ENCODE results near the gene STARD7.

STARD7 gene

DNA sequence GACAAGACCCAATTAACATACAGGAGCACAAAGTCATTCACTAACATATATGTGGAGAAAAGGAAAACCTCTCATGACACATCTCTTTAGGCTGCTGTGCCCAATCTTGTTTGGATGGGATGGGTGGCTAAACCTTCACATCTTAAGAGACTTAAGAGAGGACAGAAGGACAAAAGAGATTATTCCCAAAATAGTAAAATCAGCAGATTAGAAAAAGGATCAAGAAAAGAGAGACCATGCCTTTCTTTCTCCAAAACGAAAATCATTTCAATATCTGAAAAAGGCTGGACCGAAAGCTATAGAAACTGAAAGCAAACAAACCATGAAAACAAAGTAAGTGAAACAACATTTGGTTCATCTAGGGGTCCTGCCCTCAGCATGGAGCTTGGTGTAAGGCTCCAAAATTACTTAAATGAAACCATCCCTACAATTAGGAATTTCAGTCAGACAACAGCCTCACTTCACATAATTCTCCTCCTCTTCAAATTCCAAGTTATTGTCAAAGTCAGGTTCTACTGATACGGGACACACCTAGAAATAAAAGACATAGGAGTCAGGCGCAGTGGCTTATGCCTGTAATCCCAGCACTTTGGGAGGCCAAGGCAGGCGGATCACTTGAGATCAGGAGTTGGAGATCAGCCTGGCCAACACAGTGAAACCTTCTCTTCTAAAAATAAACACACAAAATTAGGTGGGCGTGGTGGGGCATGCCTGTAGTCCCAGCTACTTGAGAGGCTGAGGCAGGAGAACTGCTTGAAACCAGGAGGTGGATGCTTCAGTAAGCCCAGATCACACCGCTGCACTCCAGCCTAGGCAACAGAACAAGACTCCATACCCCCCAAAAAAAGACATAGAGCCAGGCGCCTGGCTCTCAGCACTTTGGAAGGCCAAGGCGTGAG is 5.2 kb downstream of the STARD7 start:
- H3K4me1 Mint-ChIP-seq (ENCODE audit: low read depth in 2 of 2): peaks cover 42 to 79% of the 10 kb centered on the region in 2 donors
- no peaks in the 10 kb centered on the region for H3K27me3 Mint-ChIP-seq
- H3K27ac Mint-ChIP-seq: peak overlapping the region; percentile 96 to 97
- no peak for ATAC-seq (replicated peaks)
- DNase-seq: no peak
- no peaks in the 10 kb centered on the region for H3K9me3 Mint-ChIP-seq
- H3K36me3 Mint-ChIP-seq (ENCODE audit: insufficient read depth): peaks cover 30% of the 10 kb centered on the region
- H3K4me3 Mint-ChIP-seq: peak overlapping the region; percentile 84 to 88

DNA sequence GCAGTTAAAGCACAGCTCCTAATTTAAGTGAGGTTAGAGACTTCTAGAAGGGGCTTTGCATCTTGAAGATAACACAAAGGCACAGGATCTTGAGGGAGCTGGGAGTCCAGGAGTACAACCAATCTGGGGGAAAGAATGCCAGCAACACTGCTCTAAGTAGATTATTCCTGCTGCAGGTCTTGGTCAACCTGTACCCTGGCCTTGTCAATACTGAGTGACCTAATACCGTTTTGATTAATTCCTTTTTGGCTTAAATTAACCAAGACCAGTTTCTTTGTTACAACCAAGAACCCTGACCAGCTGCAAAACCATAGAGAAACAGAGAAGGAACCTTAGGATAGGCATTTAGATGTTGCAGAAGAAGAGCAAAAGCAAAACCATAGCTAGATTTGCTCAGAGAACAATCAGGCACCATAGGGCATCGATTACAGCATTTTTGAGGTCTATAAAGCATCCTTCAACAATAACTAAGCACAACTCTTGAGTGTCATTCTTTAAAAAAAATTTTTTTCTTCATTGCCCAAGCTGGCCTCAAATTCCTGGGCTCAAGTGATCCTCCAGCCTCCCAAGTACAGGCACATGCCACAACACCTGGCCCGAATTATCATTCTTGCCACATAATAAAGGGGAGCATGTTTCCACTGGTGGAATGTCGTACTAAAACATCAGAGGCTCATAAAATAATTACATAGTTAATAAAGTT is 6.3 kb downstream of the STARD7 start:
- no peak for ATAC-seq (replicated peaks)
- H3K9me3 Mint-ChIP-seq: no peaks in the 10 kb centered on the region
- H3K4me3 Mint-ChIP-seq: peak overlapping the region; percentile 84 to 88
- peaks cover 22% of the 10 kb centered on the region for H3K36me3 Mint-ChIP-seq (ENCODE audit: insufficient read depth)
- no peak for DNase-seq
- H3K27me3 Mint-ChIP-seq: no peaks in the 10 kb centered on the region
- H3K4me1 Mint-ChIP-seq (ENCODE audit: low read depth in 2 of 2): peaks cover 38 to 77% of the 10 kb centered on the region in 2 donors
- H3K27ac Mint-ChIP-seq: peak overlapping the region; percentile 96 to 97

DNA sequence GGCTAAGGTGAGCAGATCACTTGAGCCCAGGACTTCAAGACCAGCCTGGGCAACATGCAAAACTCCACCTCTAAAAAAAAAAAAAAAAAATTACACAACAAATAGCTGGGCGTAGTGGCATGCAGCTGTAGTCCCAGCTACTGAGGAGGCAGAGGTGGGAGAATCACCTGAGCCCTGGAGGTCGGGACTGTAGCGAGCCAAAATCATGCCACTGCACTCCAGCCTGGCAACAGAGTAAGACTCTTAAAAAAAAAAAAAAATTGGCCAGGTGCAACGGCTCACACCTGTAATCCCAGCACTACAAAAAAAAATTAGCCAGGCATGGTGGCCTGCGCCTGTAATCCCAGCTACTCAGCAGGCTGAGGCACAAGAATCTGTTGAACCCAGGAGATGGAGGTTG is 7.3 kb downstream of the STARD7 start:
- H3K27me3 Mint-ChIP-seq: no peaks in the 10 kb centered on the region
- ATAC-seq (replicated peaks) (no peak), DNase-seq (no peak)
- H3K27ac Mint-ChIP-seq: peak overlapping the region; percentile 66 to 97
- no peaks in the 10 kb centered on the region for H3K9me3 Mint-ChIP-seq
- peaks cover 19% of the 10 kb centered on the region for H3K36me3 Mint-ChIP-seq (ENCODE audit: insufficient read depth)
- peaks cover 33 to 73% of the 10 kb centered on the region in 2 donors for H3K4me1 Mint-ChIP-seq (ENCODE audit: low read depth in 2 of 2)
- peak overlapping the region in 1 of 2 donors; percentile 88 for H3K4me3 Mint-ChIP-seq

DNA sequence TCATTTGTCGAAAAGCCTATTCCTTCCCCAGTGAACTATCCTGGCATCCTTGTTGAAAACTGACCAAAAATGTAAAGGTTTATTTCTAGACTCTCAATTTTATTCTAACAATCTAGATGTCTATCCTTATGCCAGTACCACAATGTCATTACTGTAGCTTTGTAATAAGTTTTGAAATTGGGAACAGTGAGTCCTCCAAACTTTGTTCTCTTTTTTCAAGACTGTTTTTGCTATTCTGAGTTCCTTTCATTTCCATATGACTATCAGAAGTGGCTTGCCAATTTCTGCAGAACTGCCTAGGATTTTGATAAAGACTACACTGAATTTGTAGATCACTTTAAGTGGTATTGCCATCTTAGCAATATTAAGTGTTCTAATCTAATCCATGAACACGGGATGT is 9.7 kb downstream of the STARD7 start:
- no peak overlapping the region for H3K4me3 Mint-ChIP-seq
- H3K36me3 Mint-ChIP-seq (ENCODE audit: insufficient read depth): peaks cover 28% of the 10 kb centered on the region
- no peak for DNase-seq
- H3K27me3 Mint-ChIP-seq: no peaks in the 10 kb centered on the region
- ATAC-seq (replicated peaks): no peak
- peaks cover 16 to 61% of the 10 kb centered on the region in 2 donors for H3K4me1 Mint-ChIP-seq (ENCODE audit: low read depth in 2 of 2)
- peak overlapping the region in 1 of 2 donors; percentile 20 for H3K27ac Mint-ChIP-seq
- H3K9me3 Mint-ChIP-seq: no peaks in the 10 kb centered on the region

DNA sequence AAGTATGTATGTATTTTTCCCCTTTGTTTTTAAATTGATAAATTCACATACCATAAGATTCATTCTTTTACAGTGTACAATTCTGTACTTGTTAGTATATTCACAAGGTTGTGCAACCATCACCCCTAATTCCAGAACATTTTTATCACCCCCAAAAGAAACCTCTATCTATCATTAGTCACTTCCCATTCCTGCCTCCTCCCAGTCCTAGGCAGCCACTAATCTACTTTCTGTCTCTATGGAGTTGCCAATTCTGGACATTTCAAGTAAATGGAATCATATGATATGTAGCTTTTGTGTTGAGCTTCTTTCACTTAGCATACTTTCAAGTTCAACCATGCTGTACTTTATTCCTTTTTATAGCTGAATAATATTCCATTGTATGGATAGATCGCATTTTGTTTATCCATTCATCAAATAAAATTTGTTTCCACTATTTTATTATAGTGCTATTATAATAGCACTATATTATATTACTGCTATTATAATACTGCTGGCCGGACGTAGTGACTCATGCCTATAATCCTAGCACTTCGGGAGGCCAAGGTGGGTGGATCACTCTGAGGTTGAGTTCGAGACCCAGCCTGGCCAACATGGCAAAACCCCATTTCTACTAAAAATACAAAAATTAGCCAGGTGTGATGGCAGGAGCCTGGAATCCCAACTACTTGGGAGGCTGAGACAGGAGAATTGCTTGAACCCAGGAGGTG is 10.9 kb downstream of the STARD7 start:
- Mint-ChIP-seq H3K4me1 (ENCODE audit: low read depth in 2 of 2) (peaks cover 12 to 57% of the 10 kb centered on the region in 2 donors), H3K27me3 (no peaks in the 10 kb centered on the region), H3K4me3 (no peak overlapping the region), H3K36me3 (ENCODE audit: insufficient read depth) (peaks cover 32% of the 10 kb centered on the region), H3K27ac (no peak overlapping the region), H3K9me3 (no peaks in the 10 kb centered on the region)
- ATAC-seq (replicated peaks) (no peak), DNase-seq (no peak)

DNA sequence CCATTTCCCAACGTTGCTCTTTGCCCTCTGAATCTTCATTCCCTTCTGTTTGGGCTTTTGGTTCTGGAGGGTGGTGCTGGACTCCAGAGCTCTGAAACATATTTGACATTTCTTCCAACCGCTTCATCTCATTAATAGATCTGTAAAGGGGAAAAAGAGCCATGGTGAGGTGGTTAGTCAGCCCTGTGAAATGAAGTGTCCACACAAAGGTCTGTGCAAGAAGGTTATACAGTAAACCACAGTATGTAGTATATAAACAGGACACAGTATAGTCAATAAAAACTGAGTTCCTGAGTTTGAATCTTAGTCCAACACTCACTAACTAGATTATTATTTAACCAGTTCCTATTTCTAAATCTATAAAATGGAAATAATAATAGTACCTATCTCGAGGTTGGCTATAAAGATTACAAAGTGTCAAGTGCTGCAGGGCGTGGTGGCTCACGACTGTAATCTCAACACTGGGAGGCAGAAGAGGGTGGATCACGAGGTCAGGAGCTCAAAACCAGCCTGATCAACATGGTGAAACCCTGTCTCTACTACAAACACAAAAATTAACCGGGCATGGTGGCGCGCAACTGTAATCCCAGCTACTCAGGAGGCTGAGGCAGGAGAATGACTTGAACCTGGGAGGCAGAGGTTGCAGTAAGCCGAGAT is 13.1 kb downstream of the STARD7 start:
- DNase-seq: no peak
- no peak for ATAC-seq (replicated peaks)
- Mint-ChIP-seq H3K4me1 (ENCODE audit: low read depth in 2 of 2) (peaks cover 8 to 44% of the 10 kb centered on the region in 2 donors), H3K36me3 (ENCODE audit: insufficient read depth) (peaks cover 52% of the 10 kb centered on the region), H3K27me3 (no peaks in the 10 kb centered on the region), H3K27ac (peak overlapping the region; percentile 23 to 59), H3K4me3 (no peak overlapping the region), H3K9me3 (no peaks in the 10 kb centered on the region)

DNA sequence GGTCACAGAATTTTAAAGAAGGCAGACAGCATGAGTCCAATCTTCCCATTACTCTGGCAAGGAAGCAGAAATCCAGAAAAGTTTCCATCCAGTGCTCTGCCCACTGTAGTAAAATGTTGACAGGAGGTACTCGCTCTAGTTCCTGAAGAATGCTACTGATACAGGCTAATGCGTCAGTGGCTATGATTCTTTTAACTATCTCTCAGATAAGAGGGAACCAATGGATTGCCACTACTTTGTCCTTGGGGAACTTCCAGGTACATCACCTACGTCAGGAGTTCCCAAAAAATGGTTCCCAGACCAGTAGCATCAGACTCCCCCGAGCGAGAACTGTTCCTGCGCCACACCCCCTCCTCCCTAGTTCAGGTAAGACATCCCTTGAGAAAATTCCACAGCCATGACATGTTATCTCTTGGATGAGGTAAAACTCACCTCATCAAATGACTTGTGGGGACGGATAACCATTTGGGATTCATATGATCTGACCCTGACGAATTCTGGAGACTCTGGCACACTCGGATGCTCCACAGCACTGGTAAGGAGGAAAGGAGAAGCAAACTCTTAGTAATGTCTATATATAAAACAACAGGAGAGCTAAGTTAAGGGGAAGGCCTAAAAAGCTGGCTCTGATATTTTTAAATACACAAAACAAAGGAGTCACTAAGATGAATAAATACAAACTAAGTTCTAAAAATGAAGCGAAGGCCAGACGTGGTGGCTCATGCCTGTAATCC is 16.5 kb downstream of the STARD7 start:
- ATAC-seq (replicated peaks) (no peak), DNase-seq (no peak)
- Mint-ChIP-seq H3K36me3 (ENCODE audit: insufficient read depth) (peaks cover 74% of the 10 kb centered on the region), H3K27me3 (no peaks in the 10 kb centered on the region), H3K27ac (peak overlapping the region in 1 of 2 donors; percentile 85), H3K4me1 (ENCODE audit: low read depth in 2 of 2) (peaks cover 5 to 20% of the 10 kb centered on the region in 2 donors), H3K4me3 (no peak overlapping the region), H3K9me3 (no peaks in the 10 kb centered on the region)

DNA sequence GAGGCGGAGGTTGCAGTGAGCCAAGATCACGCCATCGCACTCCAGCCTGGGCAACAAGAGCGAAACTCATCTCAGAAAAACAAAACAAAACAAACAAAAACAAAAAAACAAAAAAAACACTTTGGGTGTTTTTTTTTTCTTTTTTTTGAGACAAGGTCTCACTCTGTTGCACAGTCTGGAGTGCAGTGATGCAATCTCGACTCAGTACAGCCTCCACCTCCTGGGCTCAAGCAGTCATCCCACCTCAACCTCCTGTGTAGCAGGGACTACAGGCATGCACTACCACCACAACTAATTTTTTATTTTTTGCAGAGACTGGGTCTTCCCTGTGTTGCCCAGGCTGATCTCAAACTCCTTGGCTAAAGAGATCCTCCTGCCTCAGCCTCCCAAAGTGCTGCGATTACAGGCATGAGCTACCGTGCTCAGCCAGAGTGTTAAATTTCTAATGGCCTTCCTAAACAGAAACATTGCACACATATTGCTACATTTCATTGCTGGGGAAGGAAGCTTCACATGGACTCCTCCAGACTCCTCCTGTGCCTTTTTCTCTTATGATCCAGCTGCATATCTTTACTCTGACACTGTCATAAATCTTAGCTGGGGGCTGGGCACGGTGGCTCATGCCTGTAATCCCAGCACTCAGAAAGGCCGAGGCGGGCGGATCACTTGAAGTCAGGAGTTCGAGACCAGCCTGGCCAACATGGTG is 19.7 kb downstream of the STARD7 start:
- ATAC-seq (replicated peaks): no peak
- H3K36me3 Mint-ChIP-seq (ENCODE audit: insufficient read depth): peaks cover 88% of the 10 kb centered on the region
- no peak overlapping the region for H3K4me3 Mint-ChIP-seq
- H3K4me1 Mint-ChIP-seq (ENCODE audit: low read depth in 2 of 2): peaks cover 5 to 8% of the 10 kb centered on the region in 2 donors
- H3K27me3 Mint-ChIP-seq: no peaks in the 10 kb centered on the region
- H3K27ac Mint-ChIP-seq: no peak overlapping the region
- no peaks in the 10 kb centered on the region for H3K9me3 Mint-ChIP-seq
- no peak for DNase-seq

DNA sequence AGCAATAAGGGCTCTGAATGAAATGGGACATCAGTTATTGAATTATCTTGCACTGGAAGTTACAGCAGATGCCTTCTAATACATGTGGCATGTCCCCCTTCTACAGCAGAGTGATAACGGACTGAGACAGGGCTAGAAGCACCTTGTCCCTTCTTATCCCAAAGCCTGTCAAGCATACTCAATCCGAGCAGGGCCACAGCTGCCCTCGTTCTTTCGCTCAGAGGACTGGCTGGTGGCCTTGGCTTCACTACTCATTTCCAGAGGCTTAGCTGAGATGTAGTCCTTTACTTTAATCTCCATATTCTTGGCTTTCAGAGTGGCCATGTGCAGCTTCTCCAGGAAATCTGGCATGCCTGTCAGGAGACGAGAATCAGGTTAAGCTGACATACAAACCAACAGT is 22.1 kb downstream of the STARD7 start:
- DNase-seq (no peak), ATAC-seq (replicated peaks) (no peak)
- Mint-ChIP-seq H3K4me1 (ENCODE audit: low read depth in 2 of 2) (peaks cover 0 to 6% of the 10 kb centered on the region in 2 donors), H3K9me3 (no peaks in the 10 kb centered on the region), H3K4me3 (no peak overlapping the region), H3K27ac (no peak overlapping the region), H3K36me3 (ENCODE audit: insufficient read depth) (peaks cover 71% of the 10 kb centered on the region), H3K27me3 (no peaks in the 10 kb centered on the region)

DNA sequence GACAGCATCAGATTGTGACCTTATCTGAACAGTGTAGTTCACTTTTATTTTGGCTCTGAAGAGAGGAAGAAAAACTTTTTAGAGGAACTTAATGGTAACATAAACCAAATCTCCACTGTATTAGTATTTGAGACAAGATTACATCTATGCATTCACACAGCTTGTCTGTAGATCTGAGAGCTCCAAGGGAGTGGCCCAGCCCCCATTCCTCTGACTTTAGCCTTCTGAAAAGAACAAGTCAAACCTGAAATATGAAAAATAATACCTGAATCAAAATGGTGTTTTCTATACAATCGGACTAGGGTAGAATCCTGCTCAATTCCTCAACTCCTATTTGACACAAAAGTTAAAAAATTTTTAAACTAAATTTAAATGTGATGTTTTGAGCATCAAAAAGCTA is 23.1 kb downstream of the STARD7 start:
- Mint-ChIP-seq H3K27ac (peak overlapping the region in 1 of 2 donors; percentile 69), H3K36me3 (ENCODE audit: insufficient read depth) (peaks cover 61% of the 10 kb centered on the region), H3K9me3 (no peaks in the 10 kb centered on the region), H3K27me3 (no peaks in the 10 kb centered on the region), H3K4me3 (no peak overlapping the region), H3K4me1 (ENCODE audit: low read depth in 2 of 2) (peaks cover 3 to 16% of the 10 kb centered on the region in 2 donors)
- DNase-seq: no peak
- no peak for ATAC-seq (replicated peaks)

DNA sequence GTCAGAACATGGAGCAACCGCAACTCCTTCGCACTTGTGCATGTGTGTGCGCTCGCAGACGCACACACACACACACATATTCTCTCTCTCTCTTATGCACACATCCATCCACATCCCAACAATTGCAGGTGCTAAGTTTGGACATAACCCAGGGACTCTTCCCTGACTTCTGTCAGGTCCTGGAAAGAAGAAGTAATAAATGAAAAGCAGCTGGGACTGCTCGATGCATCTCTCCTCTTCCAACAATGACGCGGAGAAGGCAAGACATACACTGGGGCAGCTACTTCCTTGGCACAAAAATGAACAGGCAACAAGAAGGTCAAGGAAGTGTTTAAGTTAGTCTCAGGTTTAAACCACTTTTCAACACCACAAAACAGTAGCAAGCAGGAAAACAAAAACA is 23.6 kb downstream of the STARD7 start:
- Mint-ChIP-seq H3K27ac (peak overlapping the region in 1 of 2 donors; percentile 69), H3K4me1 (ENCODE audit: low read depth in 2 of 2) (peaks cover 3 to 17% of the 10 kb centered on the region in 2 donors), H3K36me3 (ENCODE audit: insufficient read depth) (peaks cover 56% of the 10 kb centered on the region), H3K4me3 (no peak overlapping the region), H3K9me3 (no peaks in the 10 kb centered on the region), H3K27me3 (no peaks in the 10 kb centered on the region)
- ATAC-seq (replicated peaks): no peak
- no peak for DNase-seq

DNA sequence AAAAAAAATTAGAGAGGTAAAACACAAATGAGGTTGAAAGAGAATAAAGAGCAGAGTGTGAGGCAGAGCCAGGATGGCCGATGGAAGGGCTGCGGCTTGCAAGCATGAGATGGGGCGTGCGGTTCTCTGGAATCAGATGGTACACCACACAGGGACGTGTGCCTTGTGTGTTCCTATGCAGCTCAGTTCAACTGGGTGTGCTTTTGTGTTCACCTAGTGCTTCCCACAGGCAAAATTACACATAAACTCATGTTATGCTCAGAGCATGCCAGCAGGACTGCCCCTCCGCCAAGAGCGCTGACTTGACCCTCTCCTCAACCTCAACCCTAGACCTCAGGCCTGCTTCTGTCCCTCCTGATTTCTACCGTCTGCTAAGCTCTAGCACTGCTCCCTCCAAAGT is 24.4 kb downstream of the STARD7 start:
- peaks cover 49% of the 10 kb centered on the region for H3K36me3 Mint-ChIP-seq (ENCODE audit: insufficient read depth)
- DNase-seq: no peak
- peaks cover 3 to 22% of the 10 kb centered on the region in 2 donors for H3K4me1 Mint-ChIP-seq (ENCODE audit: low read depth in 2 of 2)
- no peaks in the 10 kb centered on the region for H3K9me3 Mint-ChIP-seq
- H3K4me3 Mint-ChIP-seq: no peak overlapping the region
- peak overlapping the region in 1 of 2 donors; percentile 69 for H3K27ac Mint-ChIP-seq
- ATAC-seq (replicated peaks): no peak
- no peaks in the 10 kb centered on the region for H3K27me3 Mint-ChIP-seq

Measured in effector memory CD8-positive, alpha-beta T cell (primary cell).